Ovary (tissue), 9 donors: Measurements from ENCODE around the gene PNMT. TPM values are rescaled to one million over a fixed set of nuclear protein-coding genes. Genes with fewer than 3 reads are reported as not detected.
A peak's percentile ranks its signal among the peaks of the same experiment; 100 is the strongest.

Source experiments
- DNase-seq, 5 donors: peaks; one replicate each; pipeline ENCODE4 v3.0.0-alpha.2; 2019 to 2020
- H3K27ac ChIP-seq, 2 donors: fragments of 200-600 bp; one replicate each; pipeline versions ENCODE4 v1.5.1 to v1.8.0; 2019 to 2022
- H3K27me3 ChIP-seq: fragments of 200-600 bp; one replicate; pipeline ENCODE4 v1.8.0; 2022
- H3K36me3 ChIP-seq: fragments of 200-600 bp; sonication (generic); one replicate; pipeline ENCODE4 v1.5.1; 2019
- H3K4me1 ChIP-seq: one replicate; pipeline ENCODE4 v1.8.1; 2013; ENCODE audit warnings: mild to moderate bottlenecking, moderate library complexity; ENCODE audit not compliant: insufficient read depth
- H3K4me3 ChIP-seq: fragments of 200-600 bp; sonication (generic); one replicate; pipeline ENCODE4 v1.5.1; 2017
- H3K9me3 ChIP-seq, 2 donors: fragments of 200-600 bp in 1 of 2; sonication (generic) in 1 of 2; one replicate each; pipeline versions ENCODE4 v1.5.1 to v1.8.1; 2013 to 2019; ENCODE audit warnings: mild to moderate bottlenecking in 1 of 2, moderate library complexity in 1 of 2
- EP300 ChIP-seq: sonication (generic); formaldehyde crosslinking; IDR thresholded peaks from one replicate; pipeline ENCODE4 v1.6.1; 2017; ENCODE audit warnings: antibody characterized with exemption
- POLR2A ChIP-seq: fragments of 450-650 bp; IDR thresholded peaks from one replicate; pipeline ENCODE4 v1.6.1; 2017; ENCODE audit warnings: antibody characterized with exemption, mild to moderate bottlenecking, moderate library complexity
- WGBS, 3 donors: extraction: QIAGEN DNeasy Blood & Tissue Kit in 1 of 3; methylation state at CpG; one replicate each; pipeline versions ENCODE4 v1.1.5 to v1.1.7; 2013 to 2017; 5-methylcytosine and 5-hydroxymethylcytosine counted together
- intact Hi-C, 4 donors: fragments of 100-400 bp; cut with DNase I; formaldehyde crosslinking; loops; one replicate each; pipeline versions ENCODE4 v1.11.0 to v1.15.1; 2022 to 2023
- polyA plus RNA-seq, 2 donors: library from polyadenylated mRNA; stranded (reverse); fragments of 200-250 nt in 1 of 2; fragments of 350-450 nt in 1 of 2; fragmentation: Illumina TruSeq in 1 of 2; extraction: RNeasy Lipid Tissue Mini Kit (QIAGEN cat#74804) in 1 of 2; gene quantifications; one replicate each; pipeline ENCODE4 v1.2.3, GENCODE V29; 2013 to 2014
- total RNA-seq, 7 donors: library from RNA; depleted of rRNA in 2 of 7; stranded (reverse); fragments of >200 nt in 2 of 7; fragmentation: NEBNext Ultra II Directional in 3 of 7; extraction: Animal tissue kit (Norgen Biotek cat#: 25700) in 3 of 7; gene quantifications; one replicate each; pipeline versions ENCODE4 v1.1.0 to v1.2.4, GENCODE V29; 2016 to 2023
- TF ChIP-seq, protein P1 (sequence below), 3 donors: fragments of 450-650 bp in 2 of 3; fragments of 200-600 bp in 1 of 3; IDR thresholded peaks; one replicate each; pipeline versions ENCODE4 v1.5.1 to v1.8.0; 2016 to 2022; ENCODE audit warnings: antibody characterized with exemption in 3 of 3, mild to moderate bottlenecking in 1 of 3
- donor health status: DM: no; HTN: no; CAD: no; lungs with moderate emphysema.
- donor health status: DM: no; HTN: no; CAD: no.
- donor health status: Bipolar disorder and iron deficiency.
- donor health status: DM: yes; HTN: yes; CAD: no.
- donor health status: DM: no; HTN: no; CAD: no.
- donor health status: DM: yes; HTN: yes; CAD: no.

The PNMT gene
- total and polyA plus RNA-seq, 9 donors: 0.60 to 5.1 (median 1.3) TPM; not detected in 2

DNA sequence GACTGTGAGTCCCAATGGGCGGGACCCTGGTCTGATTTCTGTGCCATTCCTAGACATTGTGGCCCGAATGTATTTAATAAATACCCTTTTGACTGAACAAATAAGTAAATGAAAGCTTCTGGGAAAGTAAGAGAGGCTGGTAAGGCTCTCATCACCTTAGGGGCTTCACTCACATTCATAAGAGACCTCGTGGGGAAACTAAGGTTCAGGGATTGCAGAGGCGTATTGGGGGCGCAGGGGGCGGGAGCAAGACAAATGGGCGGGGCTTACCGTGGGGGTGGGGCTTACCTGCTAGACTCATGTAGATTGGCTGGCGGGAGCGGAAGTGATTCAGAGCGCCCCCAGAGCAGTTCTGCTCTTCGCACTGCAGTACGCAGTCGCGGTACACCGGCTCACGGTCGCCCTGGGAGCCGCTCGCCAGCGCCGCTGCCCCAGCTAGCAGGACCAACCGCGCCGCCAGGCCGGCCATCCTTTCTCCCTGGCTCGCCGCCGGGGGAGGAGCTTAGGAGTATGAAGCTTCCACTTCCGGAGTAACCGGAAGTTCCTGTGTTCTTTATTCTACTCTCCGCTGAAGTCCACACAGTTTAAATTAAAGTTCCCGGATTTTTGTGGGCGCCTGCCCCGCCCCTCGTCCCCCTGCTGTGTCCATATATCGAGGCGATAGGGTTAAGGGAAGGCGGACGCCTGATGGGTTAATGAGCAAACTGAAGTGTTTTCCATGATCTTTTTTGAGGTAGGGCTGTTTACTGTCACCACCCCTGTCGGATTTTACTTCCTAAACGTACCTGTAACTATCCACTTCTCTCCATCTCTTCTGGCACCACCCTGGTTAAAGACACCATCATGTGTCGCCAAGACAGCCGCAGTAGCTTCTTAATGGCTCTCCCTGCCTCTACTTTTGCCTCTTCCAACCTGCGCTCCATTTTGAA, 19.6 kb downstream of the PNMT start, which contains the start of gene PGAP3:
Gene PGAP3 (minus strand): TSS at position 512 of the 929 bp plus-strand sequence. CDS start 43 bp downstream, at position 469.
- peak within 1 kb of the TSS; percentile 57 to 88 for H3K27ac ChIP-seq
- no peaks in the 10 kb centered on the region for H3K36me3 ChIP-seq
- H3K27me3 ChIP-seq: no peaks in the 10 kb centered on the region
- H3K4me1 ChIP-seq: peaks cover 6% of the 10 kb centered on the region
- intact Hi-C loops: no loop called here
- no peak for TF ChIP-seq EP300
- TF ChIP-seq POLR2A: peak; percentile 14
- TF ChIP-seq, protein P1, sequence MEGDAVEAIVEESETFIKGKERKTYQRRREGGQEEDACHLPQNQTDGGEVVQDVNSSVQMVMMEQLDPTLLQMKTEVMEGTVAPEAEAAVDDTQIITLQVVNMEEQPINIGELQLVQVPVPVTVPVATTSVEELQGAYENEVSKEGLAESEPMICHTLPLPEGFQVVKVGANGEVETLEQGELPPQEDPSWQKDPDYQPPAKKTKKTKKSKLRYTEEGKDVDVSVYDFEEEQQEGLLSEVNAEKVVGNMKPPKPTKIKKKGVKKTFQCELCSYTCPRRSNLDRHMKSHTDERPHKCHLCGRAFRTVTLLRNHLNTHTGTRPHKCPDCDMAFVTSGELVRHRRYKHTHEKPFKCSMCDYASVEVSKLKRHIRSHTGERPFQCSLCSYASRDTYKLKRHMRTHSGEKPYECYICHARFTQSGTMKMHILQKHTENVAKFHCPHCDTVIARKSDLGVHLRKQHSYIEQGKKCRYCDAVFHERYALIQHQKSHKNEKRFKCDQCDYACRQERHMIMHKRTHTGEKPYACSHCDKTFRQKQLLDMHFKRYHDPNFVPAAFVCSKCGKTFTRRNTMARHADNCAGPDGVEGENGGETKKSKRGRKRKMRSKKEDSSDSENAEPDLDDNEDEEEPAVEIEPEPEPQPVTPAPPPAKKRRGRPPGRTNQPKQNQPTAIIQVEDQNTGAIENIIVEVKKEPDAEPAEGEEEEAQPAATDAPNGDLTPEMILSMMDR (IDR thresholded peaks at IDR 0.05): no peak
- peak; percentile 87 to 92 (median 88) for DNase-seq
- peak within 1 kb of the TSS; percentile 59 for H3K4me3 ChIP-seq
- 2 to 5% (median 2%) methylated on average over 34 to 45 of the region's 45 CpGs for WGBS, 3 donors
- no peaks in the 10 kb centered on the region for H3K9me3 ChIP-seq

- no peak for DNase-seq
- Histone ChIP-seq H3K4me3 (peak overlapping the region; percentile 59), H3K27ac (peak overlapping the region in 1 of 2 donors; percentile 88), H3K9me3 (no peaks in the 10 kb centered on the region), H3K36me3 (no peaks in the 10 kb centered on the region), H3K27me3 (no peaks in the 10 kb centered on the region), H3K4me1 (peaks cover 6% of the 10 kb centered on the region)
- intact Hi-C loops: no loop called here
- 9 to 10% (median 10%) methylated on average over 6 of the region's 6 CpGs for WGBS, 3 donors
- TF ChIP-seq, protein P1 (IDR thresholded peaks at IDR 0.05): no peak
- no peak for TF ChIP-seq EP300
- no peak for TF ChIP-seq POLR2A
Measured at GRCh38 chr17:39688475-39688835, 20.2 kb downstream of the PNMT start.

DNA sequence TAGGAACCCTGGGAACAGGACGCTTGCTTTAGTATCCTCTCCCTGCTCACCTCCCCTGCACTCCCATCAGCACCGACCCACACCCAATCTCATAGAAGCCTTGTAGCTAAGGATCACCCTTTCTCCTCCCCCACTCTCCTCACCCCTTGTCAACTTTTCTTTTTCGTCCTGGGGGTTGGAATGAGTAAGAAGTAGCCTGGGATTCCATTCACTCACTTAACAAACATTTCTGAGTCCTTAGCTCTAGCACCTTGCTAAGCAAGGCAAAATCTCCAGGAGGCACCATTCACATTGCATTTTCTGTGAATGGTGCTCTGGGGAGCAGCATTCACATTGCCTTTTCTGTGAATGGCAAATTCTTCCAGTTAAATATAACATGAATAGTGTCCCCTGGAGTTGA, 20.7 kb downstream of the PNMT start:
- H3K9me3 ChIP-seq: no peaks in the 10 kb centered on the region
- H3K27me3 ChIP-seq: no peaks in the 10 kb centered on the region
- no peak for DNase-seq
- no peaks in the 10 kb centered on the region for H3K36me3 ChIP-seq
- 22 to 44% (median 27%) methylated on average over 3 of the region's 3 CpGs for WGBS, 3 donors
- no peak overlapping the region for H3K27ac ChIP-seq
- TF ChIP-seq, protein P1 (IDR thresholded peaks at IDR 0.05): no peak
- H3K4me3 ChIP-seq: no peak overlapping the region
- intact Hi-C loops: no loop called here
- peaks cover 6% of the 10 kb centered on the region for H3K4me1 ChIP-seq

- DNase-seq: no peak
- WGBS, 3 donors: 86 to 89% (median 88%) methylated on average over 5 of the region's 5 CpGs
- Histone ChIP-seq H3K27me3 (no peaks in the 10 kb centered on the region), H3K4me1 (peaks cover 1% of the 10 kb centered on the region), H3K4me3 (no peak overlapping the region), H3K27ac (no peak overlapping the region), H3K36me3 (no peaks in the 10 kb centered on the region), H3K9me3 (no peaks in the 10 kb centered on the region)
- no peak for TF ChIP-seq EP300
- intact Hi-C loops: no loop called here
Measured at GRCh38 chr17:39694593-39694992, 26.3 kb downstream of the PNMT start.

GRCh38 chr17:39695089-39695474, 26.8 kb downstream of the PNMT start:
- DNase-seq: no peak
- intact Hi-C loops: no loop called here
- H3K36me3 ChIP-seq: no peaks in the 10 kb centered on the region
- TF ChIP-seq, protein P1 (IDR thresholded peaks at IDR 0.05): no peak
- TF ChIP-seq EP300: no peak
- no peak for TF ChIP-seq POLR2A
- WGBS, 3 donors: 88 to 92% (median 91%) methylated on average over 2 of the region's 2 CpGs
- peaks cover 1% of the 10 kb centered on the region for H3K4me1 ChIP-seq
- H3K27me3 ChIP-seq: no peaks in the 10 kb centered on the region
- no peaks in the 10 kb centered on the region for H3K9me3 ChIP-seq
- H3K4me3 ChIP-seq: no peak overlapping the region
- H3K27ac ChIP-seq: no peak overlapping the region
